ENCODE measurements around the gene SMAD1.

SMAD1 gene

DNA sequence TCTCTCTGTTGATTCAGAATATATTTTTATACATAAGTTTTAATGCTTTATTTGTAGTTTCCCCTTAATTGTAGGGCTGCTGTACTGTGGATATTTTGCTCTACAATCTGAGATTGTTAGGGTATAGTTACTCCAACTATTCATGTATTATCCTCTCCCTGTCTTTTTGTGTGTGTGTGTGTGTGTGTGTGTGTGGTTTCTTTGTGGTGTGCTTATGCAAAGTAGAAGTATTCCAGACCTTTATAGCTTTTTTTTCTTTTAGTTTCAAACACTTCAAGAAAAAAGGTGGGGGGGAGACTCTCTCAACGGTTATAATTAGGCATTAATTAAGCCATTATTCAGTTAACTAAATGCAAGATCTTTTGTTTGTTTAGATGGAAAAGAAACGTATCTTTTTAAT is 6.7 kb downstream of the SMAD1 start:
- DNase-seq (ENCODE audit: low read depth in 1 of 2, low spot score in 1 of 2), result no peak

- DNase-seq (ENCODE audit: low read depth in 1 of 2, low spot score in 1 of 2), result no peak
These were observed 7.9 kb downstream of the SMAD1 start for GRCh38 chr4:145489556-145489955.

- DNase-seq (ENCODE audit: low read depth in 1 of 2, low spot score in 1 of 2), result no peak
These were observed 8.7 kb downstream of the SMAD1 start for GRCh38 chr4:145490361-145490760.

DNA sequence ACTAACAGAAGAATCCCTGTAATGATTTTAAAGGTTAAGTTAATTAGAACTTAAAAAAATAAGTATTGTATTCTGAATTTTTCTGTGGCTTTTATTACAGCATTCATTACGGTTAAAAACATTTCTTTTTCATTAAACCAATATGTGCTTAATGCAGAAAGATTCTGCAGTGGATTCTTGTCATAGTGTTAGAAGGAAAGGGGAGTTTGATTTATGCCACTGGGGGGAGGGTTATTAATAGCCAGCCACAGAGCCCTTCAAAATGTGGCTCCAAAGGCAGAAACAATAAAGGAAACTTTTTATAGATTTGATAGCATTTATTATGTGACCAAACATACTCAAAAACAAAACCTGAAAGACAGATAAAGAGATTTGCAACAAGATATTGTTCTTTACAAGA is 9.1 kb downstream of the SMAD1 start:
- DNase-seq (ENCODE audit: low read depth in 1 of 2, low spot score in 1 of 2), result no peak

DNA sequence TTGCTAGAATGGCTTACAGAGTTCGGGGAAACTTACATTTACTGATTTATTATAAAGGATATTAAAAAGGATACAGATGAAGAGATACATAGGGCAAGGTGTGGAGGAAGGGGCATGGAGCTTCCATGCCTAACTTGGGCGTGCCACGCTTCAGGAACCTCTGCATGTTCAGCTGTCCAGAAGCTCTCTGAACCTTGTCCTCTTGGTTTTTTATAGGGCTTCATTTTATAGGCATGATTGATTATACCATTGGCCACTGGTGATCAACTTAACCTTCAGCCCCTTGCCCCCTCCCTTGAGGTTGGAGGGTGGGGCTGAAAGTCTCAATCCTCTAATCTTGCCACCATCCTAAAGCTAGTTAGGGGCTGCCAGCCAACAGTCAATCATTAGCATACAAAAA is 10.7 kb downstream of the SMAD1 start:
- DNase-seq (ENCODE audit: low read depth in 1 of 2, low spot score in 1 of 2), result no peak

GRCh38 chr4:145493166-145493565 is 11.5 kb downstream of the SMAD1 start:
- no peak for DNase-seq (ENCODE audit: low read depth in 1 of 2, low spot score in 1 of 2)

- DNase-seq (ENCODE audit: low read depth in 1 of 2, low spot score in 1 of 2), result no peak
These were observed 13.1 kb downstream of the SMAD1 start for GRCh38 chr4:145494666-145495270.

DNA sequence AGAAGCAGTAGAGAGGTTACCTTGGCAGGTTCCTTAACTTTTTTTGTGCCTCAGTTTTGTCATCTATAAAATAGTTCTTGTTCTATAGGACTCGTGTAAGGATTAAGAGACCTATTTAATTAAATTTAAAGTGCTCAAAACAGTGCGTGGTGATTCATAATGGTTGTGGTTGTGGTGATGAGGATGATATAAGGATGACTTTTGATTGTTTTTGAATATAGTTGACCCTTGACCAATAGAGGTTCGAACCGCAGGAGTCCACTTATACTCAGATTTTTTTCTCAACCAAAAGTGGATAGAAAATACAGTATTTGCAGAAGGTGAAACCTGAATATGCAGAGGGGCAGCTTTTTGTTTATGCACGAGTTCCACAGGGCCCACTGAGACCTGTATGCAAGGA is 14.6 kb downstream of the SMAD1 start:
- DNase-seq (ENCODE audit: low read depth in 1 of 2, low spot score in 1 of 2), result no peak

DNA sequence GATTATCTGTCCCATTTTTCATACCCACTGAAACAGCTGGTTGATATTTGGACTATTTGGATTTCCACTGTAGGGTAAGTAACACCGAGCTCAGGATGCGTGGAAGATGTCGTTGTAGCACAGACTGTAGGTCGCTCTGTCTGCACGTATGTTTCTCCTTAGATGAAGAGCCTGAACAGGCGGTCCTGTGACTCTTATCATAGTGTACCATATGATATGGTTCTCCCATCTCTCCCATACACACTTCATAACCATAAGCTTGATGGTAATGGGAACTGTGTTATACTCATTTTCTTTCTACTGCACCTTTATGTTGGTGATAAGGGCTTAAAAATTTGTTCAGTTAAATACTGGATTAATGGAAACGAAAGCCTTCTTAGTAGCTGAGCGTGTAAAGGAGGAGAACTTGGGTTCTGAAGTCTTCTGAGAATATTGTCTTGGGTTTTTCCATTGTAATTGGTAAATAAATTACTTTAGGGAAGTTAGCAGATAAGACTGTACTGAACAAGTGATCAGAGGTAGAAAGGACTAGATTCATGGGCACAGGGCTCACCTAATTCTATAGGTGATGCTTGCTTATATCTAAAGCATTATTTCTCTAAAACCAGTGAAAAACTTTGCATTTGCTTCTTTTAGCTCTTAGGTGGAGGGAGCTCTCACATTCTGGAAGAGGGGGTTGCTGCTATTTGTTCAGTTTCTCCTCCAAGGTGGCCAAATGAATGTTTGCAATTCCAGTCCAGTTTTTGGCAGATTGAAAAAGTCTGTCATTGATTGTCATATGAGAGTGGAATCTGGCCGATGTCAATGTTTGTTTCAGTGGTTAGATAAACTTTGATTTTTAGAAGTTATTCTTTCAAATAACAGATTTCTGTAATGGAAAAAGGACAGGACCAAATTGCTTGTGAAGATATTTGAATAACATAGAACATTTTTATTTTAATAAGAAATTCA is 15.8 kb downstream of the SMAD1 start:
- no peak for DNase-seq (ENCODE audit: low read depth in 1 of 2, low spot score in 1 of 2)

DNA sequence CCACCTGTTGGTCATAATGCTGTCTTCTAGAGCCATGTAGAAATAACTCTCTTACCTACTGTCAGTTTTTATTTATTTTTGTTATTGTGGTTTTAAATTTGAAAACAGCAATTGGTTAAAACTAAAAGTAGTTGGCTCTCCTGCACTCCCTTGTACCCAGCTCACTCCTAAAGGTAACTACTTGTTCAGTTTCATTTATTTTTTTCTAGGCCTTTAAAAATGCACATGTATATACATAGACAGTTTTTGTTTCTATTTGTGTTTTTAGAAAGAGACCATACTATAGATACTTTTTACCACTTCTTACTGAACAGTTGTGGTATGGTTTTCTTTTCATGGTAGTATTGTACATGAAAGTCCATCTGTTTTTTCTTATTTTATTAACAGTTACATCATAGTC is 16.8 kb downstream of the SMAD1 start:
- DNase-seq (ENCODE audit: low read depth in 1 of 2, low spot score in 1 of 2), result no peak

GRCh38 chr4:145501051-145501660 is 19.5 kb downstream of the SMAD1 start:
- DNase-seq (ENCODE audit: low read depth in 1 of 2, low spot score in 1 of 2), result no peak

DNA sequence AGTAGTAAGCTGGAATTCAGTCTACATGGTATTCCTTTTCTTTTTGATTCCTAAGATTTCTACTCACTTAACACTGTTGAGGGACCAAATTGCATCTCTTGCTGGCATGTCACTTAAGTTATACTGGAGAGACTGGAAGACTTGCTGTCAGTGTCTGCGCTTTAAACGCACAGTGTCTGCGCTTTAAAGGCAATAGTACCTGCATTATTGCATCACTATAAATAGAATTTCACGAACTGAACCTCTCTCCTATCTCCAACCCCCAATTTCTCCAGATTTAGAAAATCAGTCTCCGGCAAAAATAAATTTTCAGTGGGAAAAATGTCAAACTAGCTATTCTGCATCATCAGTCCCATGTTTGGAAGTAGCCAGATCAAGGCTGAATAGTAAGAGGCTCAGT is 21.2 kb downstream of the SMAD1 start:
- no peak for DNase-seq (ENCODE audit: low read depth in 1 of 2, low spot score in 1 of 2)

- no peak for DNase-seq (ENCODE audit: low read depth in 1 of 2, low spot score in 1 of 2)
These were observed 21.9 kb downstream of the SMAD1 start for GRCh38 chr4:145503486-145504072.

- no peak for DNase-seq (ENCODE audit: low read depth in 1 of 2, low spot score in 1 of 2)
These were observed 24.3 kb downstream of the SMAD1 start for GRCh38 chr4:145505995-145506394.

GRCh38 chr4:145507636-145508035 is 26.0 kb downstream of the SMAD1 start:
- DNase-seq (ENCODE audit: low read depth in 1 of 2, low spot score in 1 of 2), result no peak

DNA sequence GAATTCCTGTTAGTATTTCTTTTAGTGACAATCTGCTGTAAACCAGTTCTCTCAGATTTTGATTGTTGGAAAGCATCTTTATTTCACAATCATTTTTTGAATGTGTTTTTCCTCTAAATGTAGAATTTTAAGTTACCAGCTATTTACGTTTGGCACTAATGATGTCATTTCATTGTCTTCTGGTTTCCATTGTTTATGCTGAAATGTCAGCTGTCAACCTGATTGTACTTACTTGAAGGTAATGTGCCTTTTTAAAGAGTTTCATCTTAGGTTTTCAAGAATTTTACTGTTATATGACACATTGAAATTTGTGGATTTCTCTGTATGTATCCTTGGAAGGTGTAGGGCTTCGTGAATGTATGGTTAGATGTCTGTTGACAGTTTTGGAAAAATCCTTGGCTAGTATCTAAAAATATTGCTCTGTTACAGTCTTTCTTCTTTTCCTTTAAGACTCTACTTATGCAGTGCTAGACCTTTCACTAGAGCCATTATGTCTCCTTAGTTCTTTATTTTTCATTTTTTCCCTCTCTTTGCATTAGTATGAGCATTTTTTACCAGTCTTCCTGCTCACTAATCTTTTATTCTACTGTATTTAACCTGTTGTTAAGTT is 30.4 kb downstream of the SMAD1 start:
- no peak for DNase-seq (ENCODE audit: low read depth in 1 of 2, low spot score in 1 of 2)

DNA sequence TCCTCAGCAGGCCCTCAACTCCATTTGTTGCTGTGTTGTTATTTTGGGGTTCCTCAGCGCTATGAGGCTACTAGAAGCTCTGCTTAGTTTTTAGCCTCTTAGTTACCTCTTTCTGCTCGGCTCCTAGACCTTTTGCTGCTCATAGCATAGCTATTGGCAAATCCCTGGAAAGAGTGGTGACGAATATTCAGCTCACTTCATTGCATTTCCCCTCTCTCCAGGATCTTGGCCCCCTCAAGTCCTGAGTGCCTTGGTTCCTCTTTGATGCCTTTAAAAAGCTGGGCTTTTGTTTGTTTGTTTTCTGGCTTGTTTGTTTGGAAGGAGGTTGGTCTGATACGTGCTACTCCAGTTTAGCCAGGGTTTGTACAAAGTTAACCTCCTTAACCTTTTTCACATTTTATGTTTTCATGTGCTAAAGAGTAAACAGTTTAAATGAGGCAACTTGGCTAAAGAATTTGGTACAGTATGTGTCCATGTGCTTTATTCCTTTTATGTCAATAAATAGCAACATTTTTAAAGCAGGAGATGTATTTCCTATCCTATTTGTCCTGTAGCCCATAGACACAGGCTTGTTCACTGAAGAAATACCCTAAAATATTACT is 31.5 kb downstream of the SMAD1 start:
- no peak for DNase-seq (ENCODE audit: low read depth in 1 of 2, low spot score in 1 of 2)

GRCh38 chr4:145520172-145520571 is 38.5 kb downstream of the SMAD1 start:
- DNase-seq (ENCODE audit: low read depth in 1 of 2, low spot score in 1 of 2), result no peak

GRCh38 chr4:145521282-145521681 is 39.6 kb downstream of the SMAD1 start:
- DNase-seq (ENCODE audit: low read depth in 1 of 2, low spot score in 1 of 2), result no peak

DNA sequence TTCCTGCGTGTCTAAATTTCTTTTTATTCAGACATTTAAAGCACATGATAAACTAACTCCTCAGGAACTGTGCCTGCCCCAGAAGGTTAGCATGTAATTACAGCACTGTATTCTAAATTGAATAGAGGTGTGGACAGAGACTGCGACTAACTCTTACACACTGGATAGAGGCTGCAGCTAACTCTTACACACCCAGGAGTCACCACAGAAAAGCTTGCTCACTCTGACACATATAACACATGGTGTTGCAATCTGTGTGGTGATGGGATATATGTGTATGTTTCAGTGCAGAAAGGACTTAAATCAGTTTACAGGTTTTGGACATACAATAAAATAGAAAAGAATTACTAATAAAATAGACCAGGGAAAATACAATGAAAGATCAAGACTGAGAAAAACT is 41.5 kb downstream of the SMAD1 start:
- no peak for DNase-seq (ENCODE audit: low read depth in 1 of 2, low spot score in 1 of 2)

GRCh38 chr4:145524552-145524951 is 42.9 kb downstream of the SMAD1 start:
- no peak for DNase-seq (ENCODE audit: low read depth in 1 of 2, low spot score in 1 of 2)
